HEK293 (cell line): ENCODE data around the gene MRPL32.

Experiments
- CTCF ChIP-seq: fragments of 450-650 bp; formaldehyde crosslinking; IDR thresholded peaks from 2 replicates; pipeline ENCODE4 v1.5.1; 2016; ENCODE audit warnings: missing biosample characterization, missing genetic modification characterization
- GLI4 ChIP-seq: fragments of 450-650 bp; formaldehyde crosslinking; IDR thresholded peaks from 2 replicates; pipeline ENCODE4 v1.5.1; 2016; ENCODE audit warnings: missing biosample characterization, missing genetic modification characterization
- ZBTB7A ChIP-seq: fragments of 450-650 bp; formaldehyde crosslinking; IDR thresholded peaks from 2 replicates; pipeline ENCODE4 v1.5.1; 2016; ENCODE audit warnings: low read depth, missing biosample characterization, missing genetic modification characterization
- ZIC2 ChIP-seq: fragments of 450-650 bp; formaldehyde crosslinking; IDR thresholded peaks from 2 replicates; pipeline ENCODE4 v1.5.1; 2016; ENCODE audit warnings: missing biosample characterization, missing genetic modification characterization
- ZNF335 ChIP-seq: fragments of 450-650 bp; formaldehyde crosslinking; conservative IDR thresholded peaks from 2 replicates; pipeline ENCODE4 v1.5.1; 2016; ENCODE audit warnings: missing biosample characterization, missing genetic modification characterization
- ZNF449 ChIP-seq: fragments of 450-650 bp; formaldehyde crosslinking; IDR thresholded peaks from 2 replicates; pipeline ENCODE4 v1.5.1; 2017; ENCODE audit warnings: missing biosample characterization, mild to moderate bottlenecking, missing genetic modification characterization, moderate library complexity
- ZNF48 ChIP-seq: fragments of 450-650 bp; formaldehyde crosslinking; IDR thresholded peaks from 2 replicates; pipeline ENCODE4 v1.5.1; 2016; ENCODE audit warnings: missing biosample characterization, missing genetic modification characterization
- ZNF571 ChIP-seq: fragments of 450-650 bp; formaldehyde crosslinking; IDR thresholded peaks from 2 replicates; pipeline ENCODE4 v1.5.0; 2017; ENCODE audit warnings: missing biosample characterization, missing genetic modification characterization
- ZNF777 ChIP-seq: fragments of 450-650 bp; formaldehyde crosslinking; IDR thresholded peaks from 2 replicates; pipeline ENCODE4 v1.5.1; 2017; ENCODE audit warnings: missing biosample characterization, missing genetic modification characterization, borderline replicate concordance
- ZNF791 ChIP-seq: fragments of 450-650 bp; formaldehyde crosslinking; IDR thresholded peaks from 2 replicates; pipeline ENCODE4 v1.5.1; 2016; ENCODE audit warnings: missing biosample characterization, missing genetic modification characterization
- ZNF837 ChIP-seq: fragments of 450-650 bp; formaldehyde crosslinking; IDR thresholded peaks from 2 replicates; pipeline ENCODE4 v1.5.1; 2016; ENCODE audit warnings: missing biosample characterization, missing genetic modification characterization
- ZSCAN5A ChIP-seq: fragments of 450-650 bp; formaldehyde crosslinking; IDR thresholded peaks from 2 replicates; pipeline ENCODE4 v1.5.1; 2016; ENCODE audit warnings: missing biosample characterization, missing genetic modification characterization

GRCh38 chr7:42883950-42884349, 48.2 kb upstream of the MRPL32 start:
- TF ChIP-seq CTCF (tag by site-specific recombination) (no peak), ZNF777 (tag by site-specific recombination) (no peak), ZNF571 (tag by site-specific recombination) (no peak), ZNF449 (no peak), ZIC2 (tag by site-specific recombination) (no peak; the same call in 1 of the 2 replicates), ZNF335 (tag by site-specific recombination) (no peak), GLI4 (no peak), ZSCAN5A (tag by site-specific recombination) (no peak), ZNF837 (tag by site-specific recombination) (no peak), ZNF791 (no peak), ZBTB7A (no peak), ZNF48 (tag by site-specific recombination) (no peak)
